PC-3 (cell line): ENCODE data around the gene SLC51B.

ENCODE experiments used
- CTCF ChIP-seq: fragments of 300-600 bp; sonication (generic); conservative IDR thresholded peaks from 2 replicates; pipeline ENCODE4 v1.5.1; 2017; ENCODE audit warnings: antibody characterized with exemption, low read depth, mild to moderate bottlenecking, low read length
- EZH2 ChIP-seq: fragments of 300-600 bp; sonication (generic); IDR thresholded peaks from one replicate; pipeline ENCODE4 v1.6.1; 2017; ENCODE audit warnings: antibody characterized with exemption, mild to moderate bottlenecking, low read length; ENCODE audit not compliant: unreplicated experiment
- EZH2phosphoT487 ChIP-seq: fragments of 300-600 bp; sonication (generic); IDR thresholded peaks from 2 replicates; pipeline ENCODE4 v1.6.1; 2018; ENCODE audit warnings: mild to moderate bottlenecking, antibody characterized with exemption, low read length, borderline replicate concordance

GRCh38 chr15:65076486-65077290 lies 31.5 kb downstream of the SLC51B start, which contains the start of gene KBTBD13:
- no peak for TF ChIP-seq CTCF
- TF ChIP-seq EZH2 = no peak
- TF ChIP-seq EZH2phosphoT487 = no peak
